ENCODE data around the gene CD300H. TPM values are rescaled to one million over a fixed set of nuclear protein-coding genes. Genes with fewer than 3 reads are reported as not detected.

The CD300H gene
- total RNA-seq, 4 donors from 2014 or later, result not detected

- no peaks in the 10 kb centered on the region for H3K36me3 ChIP-seq
- WGBS, 2 donors, result 61 to 67% methylated on average over 4 of the region's 4 CpGs
- H3K9me3 ChIP-seq, result peaks cover 0 to 4% (median 0%) of the 10 kb centered on the region in 3 donors
- TF ChIP-seq POLR2A (IDR thresholded peaks at IDR 0.05), result no peak
- no peak for TF ChIP-seq CTCF (IDR thresholded peaks at IDR 0.05)
- no peak overlapping the region for H3K27ac ChIP-seq
- no peaks in the 10 kb centered on the region for H3K4me1 ChIP-seq
- intact Hi-C loops (cut with DNase I), result no loop called here
- peaks cover 0 to 17% (median 0%) of the 10 kb centered on the region in 4 donors for H3K27me3 ChIP-seq
- H3K4me3 ChIP-seq, result no peak overlapping the region
- DNase-seq, result no peak
Observed at GRCh38 chr17:74515941-74516340, 51.4 kb downstream of the CD300H start.

- TF ChIP-seq CTCF (IDR thresholded peaks at IDR 0.05) (no peak), POLR2A (IDR thresholded peaks at IDR 0.05) (no peak)
- peaks cover 0 to 17% (median 0%) of the 10 kb centered on the region in 4 donors for H3K27me3 ChIP-seq
- H3K4me1 ChIP-seq, result no peaks in the 10 kb centered on the region
- no peak overlapping the region for H3K4me3 ChIP-seq
- 80 to 91% methylated on average over 10 of the region's 10 CpGs for WGBS, 2 donors
- peaks cover 0 to 4% (median 0%) of the 10 kb centered on the region in 3 donors for H3K9me3 ChIP-seq
- DNase-seq, result no peak
- intact Hi-C loops (cut with DNase I), result no loop called here
- H3K36me3 ChIP-seq, result no peaks in the 10 kb centered on the region
- no peak overlapping the region for H3K27ac ChIP-seq
Observed at GRCh38 chr17:74514632-74515334, 52.5 kb downstream of the CD300H start.

- H3K9me3 ChIP-seq, result peaks cover 0 to 4% (median 0%) of the 10 kb centered on the region in 3 donors
- TF ChIP-seq CTCF (IDR thresholded peaks at IDR 0.05) (no peak), POLR2A (IDR thresholded peaks at IDR 0.05) (no peak)
- intact Hi-C loops (cut with DNase I), result no loop called here
- DNase-seq, result no peak
- H3K4me3 ChIP-seq, result no peak overlapping the region
- H3K27ac ChIP-seq, result no peak overlapping the region
- peaks cover 0 to 17% (median 0%) of the 10 kb centered on the region in 4 donors for H3K27me3 ChIP-seq
- WGBS, 2 donors, result 54 to 55% methylated on average over 3 of the region's 3 CpGs
- H3K36me3 ChIP-seq, result no peaks in the 10 kb centered on the region
- no peaks in the 10 kb centered on the region for H3K4me1 ChIP-seq
Observed at GRCh38 chr17:74513987-74514631, 53.2 kb downstream of the CD300H start.

- no peaks in the 10 kb centered on the region for H3K4me1 ChIP-seq
- 59 to 66% methylated on average over 7 of the region's 7 CpGs for WGBS, 2 donors
- TF ChIP-seq POLR2A (IDR thresholded peaks at IDR 0.05) (no peak), CTCF (IDR thresholded peaks at IDR 0.05) (no peak)
- DNase-seq, result no peak
- intact Hi-C loops (cut with DNase I), result no loop called here
- no peak overlapping the region for H3K4me3 ChIP-seq
- H3K36me3 ChIP-seq, result no peaks in the 10 kb centered on the region
- no peak overlapping the region for H3K27ac ChIP-seq
- H3K9me3 ChIP-seq, result no peaks in the 10 kb centered on the region
- H3K27me3 ChIP-seq, result peaks cover 0 to 17% (median 0%) of the 10 kb centered on the region in 4 donors
Observed at GRCh38 chr17:74512624-74513091, 54.7 kb downstream of the CD300H start.

- no peak overlapping the region for H3K4me3 ChIP-seq
- no peak for TF ChIP-seq CTCF (IDR thresholded peaks at IDR 0.05)
- no peak for TF ChIP-seq POLR2A (IDR thresholded peaks at IDR 0.05)
- no peaks in the 10 kb centered on the region for H3K4me1 ChIP-seq
- H3K9me3 ChIP-seq, result no peaks in the 10 kb centered on the region
- no peaks in the 10 kb centered on the region for H3K36me3 ChIP-seq
- H3K27ac ChIP-seq, result no peak overlapping the region
- WGBS, 2 donors, result 73 to 100% methylated on average over 1 to 2 of the region's 2 CpGs
- DNase-seq, result no peak
- peaks cover 0 to 17% (median 0%) of the 10 kb centered on the region in 4 donors for H3K27me3 ChIP-seq
- intact Hi-C loops (cut with DNase I), result no loop called here
Observed at GRCh38 chr17:74512036-74512435, 55.3 kb downstream of the CD300H start.
